ENCODE data around the gene PGR. TPM values are rescaled to one million over a fixed set of nuclear protein-coding genes. Genes with fewer than 3 reads are reported as not detected.

The PGR gene
- not detected in 2 replicates for total RNA-seq (2014; rRNA removed; shearing (Covaris generic))

DNA sequence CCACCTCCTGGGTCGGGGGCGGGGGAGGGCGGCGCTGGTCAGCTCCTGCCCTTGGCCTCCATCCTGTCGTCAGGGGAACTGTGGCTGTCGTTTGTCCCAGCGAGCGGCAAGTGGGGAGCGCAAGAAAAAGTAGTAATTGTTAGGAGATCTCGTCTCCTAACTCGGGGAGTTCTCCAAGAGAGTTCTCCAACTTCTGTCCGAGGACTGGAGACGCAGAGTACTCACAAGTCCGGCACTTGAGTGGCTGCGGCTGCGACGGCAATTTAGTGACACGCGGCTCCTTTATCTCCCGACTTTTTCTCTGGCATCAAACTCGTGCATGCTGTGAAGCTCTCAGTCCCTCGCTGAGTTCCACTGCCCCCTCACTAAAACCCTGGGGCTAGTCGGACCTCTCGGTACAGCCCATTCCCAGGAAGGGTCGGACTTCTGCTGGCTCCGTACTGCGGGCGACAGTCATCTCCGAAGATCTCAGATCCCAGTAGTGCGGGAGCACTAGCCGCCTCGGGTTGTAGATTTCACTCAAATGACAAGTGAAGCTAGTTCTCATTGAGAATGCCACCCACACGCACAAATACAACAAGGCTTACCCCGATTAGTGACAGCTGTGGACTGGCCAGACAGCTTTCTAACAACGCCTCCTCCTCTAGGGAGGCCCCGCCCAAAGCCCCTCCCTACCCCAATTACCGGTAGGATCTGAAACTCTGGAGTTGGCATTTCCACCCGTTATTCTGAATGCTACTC lies at the start of gene PGR:
PGR (minus strand) TSS at position 611 of the 741 bp plus-strand sequence. CDS start 743 bp downstream, outside the sequence.

